ENCODE data around the gene XPO5.

XPO5 gene

DNA sequence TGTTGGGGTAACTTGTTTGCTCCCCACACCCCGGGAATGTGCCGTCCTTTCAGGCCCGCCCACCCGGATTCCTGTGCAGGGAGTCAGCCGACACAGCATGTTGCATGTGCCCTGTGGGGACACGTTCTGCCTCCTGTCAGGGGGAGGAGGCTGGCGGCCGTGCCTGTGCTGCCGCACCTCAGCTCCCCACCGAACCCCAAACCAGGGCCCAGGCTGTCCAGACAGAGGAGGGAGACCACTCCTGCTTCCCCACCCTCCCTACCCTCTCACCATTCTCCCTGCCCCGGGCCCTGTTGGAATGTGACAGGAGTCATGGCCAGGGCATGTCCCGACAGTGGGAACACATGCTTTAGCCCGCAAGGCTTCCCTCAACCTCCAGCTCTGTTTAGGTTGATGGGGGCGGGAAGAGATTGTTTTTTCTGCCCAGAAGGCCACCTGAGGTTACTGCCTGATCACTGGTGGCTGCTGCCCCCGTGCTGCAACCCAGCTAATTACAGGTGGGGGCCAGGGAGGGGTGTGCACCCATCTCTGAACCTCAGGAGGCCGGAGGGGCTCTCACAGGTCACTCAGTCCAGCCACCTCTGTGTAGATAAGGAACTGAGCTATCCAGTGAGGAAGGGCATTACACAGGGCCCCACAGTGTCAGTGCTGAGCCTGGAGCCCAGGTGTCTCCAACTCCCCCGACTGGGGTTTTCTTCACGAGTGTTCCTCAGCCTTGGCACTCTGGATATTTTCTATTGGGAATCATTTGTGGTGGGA lies 79.3 kb downstream of the XPO5 start:
- DNase-seq (ENCODE audit: low read depth, low spot score): no peak
- Histone ChIP-seq H3K9ac (ENCODE audit: insufficient read length, low read depth) (no peak overlapping the region), H3K4me3 (ENCODE audit: insufficient read length, low read depth) (no peak overlapping the region), H3K4me1 (ENCODE audit: insufficient read depth, insufficient read length) (peaks cover 12% of the 10 kb centered on the region), H3K36me3 (ENCODE audit: insufficient read depth, insufficient read length, low read length) (peaks cover 43% of the 10 kb centered on the region), H3K27me3 (ENCODE audit: insufficient read depth, insufficient read length) (no peaks in the 10 kb centered on the region), H3K9me3 (ENCODE audit: insufficient read depth, low read length) (no peaks in the 10 kb centered on the region)
- no peak for TF ChIP-seq YY1 (IDR thresholded peaks at IDR 0.05; ENCODE audit: insufficient read depth, insufficient read length)
- no peak for TF ChIP-seq SUZ12 (IDR thresholded peaks at IDR 0.05; ENCODE audit: extremely low read depth, insufficient read depth, insufficient read length)

DNA sequence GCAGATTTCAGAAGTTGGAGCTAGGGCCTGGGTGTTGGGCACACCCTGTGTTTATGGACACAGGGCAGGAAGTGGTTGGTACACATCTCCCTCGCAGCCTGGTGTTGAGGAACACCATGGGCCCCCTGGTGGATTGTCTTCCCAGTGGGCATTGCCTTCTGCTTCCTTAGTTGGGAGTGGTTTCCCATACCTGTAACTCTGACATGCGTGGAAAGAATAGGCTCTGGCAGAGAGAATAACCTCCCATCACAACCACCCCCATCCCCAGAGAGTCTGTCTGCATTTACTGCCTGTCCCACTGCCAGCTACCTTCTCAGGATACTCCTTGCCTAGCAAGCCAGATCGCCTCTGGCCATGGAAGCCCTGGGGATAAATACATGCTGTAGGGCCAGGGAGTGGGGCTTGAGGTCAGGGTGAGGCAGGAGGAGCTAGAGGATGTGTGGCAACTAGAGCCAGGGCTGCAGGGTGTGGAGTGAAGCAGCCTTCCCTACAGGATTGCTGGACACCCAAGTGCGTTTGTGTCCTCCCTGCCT lies 80.4 kb downstream of the XPO5 start:
- DNase-seq (ENCODE audit: low read depth, low spot score): no peak
- H3K9ac ChIP-seq (ENCODE audit: insufficient read length, low read depth): peak overlapping the region; percentile 59

DNA sequence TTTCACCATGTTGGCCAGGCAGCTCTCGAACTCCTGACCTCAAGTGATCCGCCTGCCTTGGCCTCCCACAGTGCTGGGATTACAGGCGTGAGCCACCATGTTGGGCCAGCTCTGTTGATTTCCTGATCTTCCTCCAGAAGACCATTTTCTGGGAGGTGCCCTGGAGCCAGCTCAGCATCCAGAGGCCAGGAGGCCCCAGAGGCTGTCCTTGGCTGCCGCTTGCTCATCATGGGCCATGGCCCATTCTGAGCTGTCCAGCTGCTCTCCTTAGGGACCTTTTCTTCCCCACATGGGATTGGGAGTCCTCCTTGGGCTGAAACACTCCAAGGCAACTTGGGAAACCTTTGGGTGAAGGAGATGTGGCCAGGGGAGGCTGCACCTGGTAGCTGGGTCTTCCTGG lies 81.1 kb downstream of the XPO5 start:
- H3K27me3 ChIP-seq (ENCODE audit: insufficient read depth, insufficient read length): no peaks in the 10 kb centered on the region
- H3K9ac ChIP-seq (ENCODE audit: insufficient read length, low read depth): no peak overlapping the region
- peaks cover 33% of the 10 kb centered on the region for H3K36me3 ChIP-seq (ENCODE audit: insufficient read depth, insufficient read length, low read length)
- H3K9me3 ChIP-seq (ENCODE audit: insufficient read depth, low read length): no peaks in the 10 kb centered on the region
- TF ChIP-seq ZNF274 (IDR thresholded peaks at IDR 0.05; ENCODE audit: low read depth, low read length): no peak
- TF ChIP-seq SUZ12 (IDR thresholded peaks at IDR 0.05; ENCODE audit: extremely low read depth, insufficient read depth, insufficient read length): no peak
- no peak for TF ChIP-seq YY1 (IDR thresholded peaks at IDR 0.05; ENCODE audit: insufficient read depth, insufficient read length)
- peaks cover 14% of the 10 kb centered on the region for H3K4me1 ChIP-seq (ENCODE audit: insufficient read depth, insufficient read length)
- DNase-seq (ENCODE audit: low read depth, low spot score): no peak
- H3K4me3 ChIP-seq (ENCODE audit: insufficient read length, low read depth): no peak overlapping the region

More for the DNA sequence above, 80.4 kb downstream of the XPO5 start:
- H3K36me3 ChIP-seq (ENCODE audit: insufficient read depth, insufficient read length, low read length): peaks cover 35% of the 10 kb centered on the region
- peaks cover 12% of the 10 kb centered on the region for H3K4me1 ChIP-seq (ENCODE audit: insufficient read depth, insufficient read length)
- no peaks in the 10 kb centered on the region for H3K27me3 ChIP-seq (ENCODE audit: insufficient read depth, insufficient read length)
- TF ChIP-seq SUZ12 (IDR thresholded peaks at IDR 0.05; ENCODE audit: extremely low read depth, insufficient read depth, insufficient read length): no peak
- TF ChIP-seq YY1 (IDR thresholded peaks at IDR 0.05; ENCODE audit: insufficient read depth, insufficient read length): no peak
- no peak for TF ChIP-seq ZNF274 (IDR thresholded peaks at IDR 0.05; ENCODE audit: low read depth, low read length)
- no peak overlapping the region for H3K4me3 ChIP-seq (ENCODE audit: insufficient read length, low read depth)
- no peaks in the 10 kb centered on the region for H3K9me3 ChIP-seq (ENCODE audit: insufficient read depth, low read length)

DNA sequence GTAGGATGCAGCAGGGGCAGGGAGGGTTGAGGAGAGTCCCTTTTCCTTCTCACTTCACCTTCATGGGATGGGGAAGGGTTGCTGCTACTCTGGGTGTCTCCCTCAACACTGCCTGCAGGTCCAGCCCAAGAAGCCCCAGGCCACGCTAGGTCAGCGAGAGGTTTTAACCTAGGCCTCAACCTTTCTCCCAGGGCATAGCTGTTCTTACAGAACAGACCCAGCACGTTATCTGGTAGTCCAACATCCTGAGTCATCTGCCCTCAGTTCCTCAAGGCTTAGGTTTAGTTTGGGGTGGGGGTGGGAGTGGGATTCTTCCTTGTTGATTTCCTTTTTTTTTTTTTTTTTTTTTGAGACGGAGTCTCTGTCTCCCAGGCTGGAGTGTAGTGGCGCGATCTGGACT lies 81.5 kb downstream of the XPO5 start:
- no peaks in the 10 kb centered on the region for H3K27me3 ChIP-seq (ENCODE audit: insufficient read depth, insufficient read length)
- TF ChIP-seq ZNF274 (IDR thresholded peaks at IDR 0.05; ENCODE audit: low read depth, low read length) (no peak), YY1 (IDR thresholded peaks at IDR 0.05; ENCODE audit: insufficient read depth, insufficient read length) (no peak), SUZ12 (IDR thresholded peaks at IDR 0.05; ENCODE audit: extremely low read depth, insufficient read depth, insufficient read length) (no peak)
- no peak overlapping the region for H3K4me3 ChIP-seq (ENCODE audit: insufficient read length, low read depth)
- peaks cover 33% of the 10 kb centered on the region for H3K36me3 ChIP-seq (ENCODE audit: insufficient read depth, insufficient read length, low read length)
- H3K9me3 ChIP-seq (ENCODE audit: insufficient read depth, low read length): no peaks in the 10 kb centered on the region
- H3K4me1 ChIP-seq (ENCODE audit: insufficient read depth, insufficient read length): peaks cover 18% of the 10 kb centered on the region
- no peak overlapping the region for H3K9ac ChIP-seq (ENCODE audit: insufficient read length, low read depth)
- DNase-seq (ENCODE audit: low read depth, low spot score): no peak

DNA sequence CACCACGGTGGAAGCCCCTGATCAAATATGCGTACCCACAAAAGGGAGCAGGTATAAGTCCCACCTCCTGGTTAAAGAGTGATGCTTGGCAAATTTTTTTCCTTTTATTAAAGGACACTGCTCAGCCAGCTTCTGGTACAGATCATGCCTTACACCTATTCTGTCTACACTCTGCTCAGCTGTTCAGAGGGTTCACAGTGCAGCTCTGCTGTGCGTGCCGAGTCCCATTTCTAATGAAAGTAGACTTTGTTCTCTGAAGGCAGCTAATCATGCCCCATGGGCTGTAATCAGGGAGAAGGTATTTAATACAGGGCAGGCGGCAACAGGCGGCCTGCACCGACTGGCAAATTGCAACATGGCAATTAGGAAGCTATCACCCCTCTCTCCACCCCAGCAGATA lies 82.0 kb downstream of the XPO5 start:
- no peaks in the 10 kb centered on the region for H3K9me3 ChIP-seq (ENCODE audit: insufficient read depth, low read length)
- DNase-seq (ENCODE audit: low read depth, low spot score): no peak
- no peak overlapping the region for H3K9ac ChIP-seq (ENCODE audit: insufficient read length, low read depth)
- TF ChIP-seq YY1 (IDR thresholded peaks at IDR 0.05; ENCODE audit: insufficient read depth, insufficient read length) (no peak), SUZ12 (IDR thresholded peaks at IDR 0.05; ENCODE audit: extremely low read depth, insufficient read depth, insufficient read length) (no peak)
- H3K36me3 ChIP-seq (ENCODE audit: insufficient read depth, insufficient read length, low read length): peaks cover 31% of the 10 kb centered on the region
- H3K4me1 ChIP-seq (ENCODE audit: insufficient read depth, insufficient read length): peaks cover 21% of the 10 kb centered on the region
- no peak overlapping the region for H3K4me3 ChIP-seq (ENCODE audit: insufficient read length, low read depth)
- H3K27me3 ChIP-seq (ENCODE audit: insufficient read depth, insufficient read length): no peaks in the 10 kb centered on the region

DNA sequence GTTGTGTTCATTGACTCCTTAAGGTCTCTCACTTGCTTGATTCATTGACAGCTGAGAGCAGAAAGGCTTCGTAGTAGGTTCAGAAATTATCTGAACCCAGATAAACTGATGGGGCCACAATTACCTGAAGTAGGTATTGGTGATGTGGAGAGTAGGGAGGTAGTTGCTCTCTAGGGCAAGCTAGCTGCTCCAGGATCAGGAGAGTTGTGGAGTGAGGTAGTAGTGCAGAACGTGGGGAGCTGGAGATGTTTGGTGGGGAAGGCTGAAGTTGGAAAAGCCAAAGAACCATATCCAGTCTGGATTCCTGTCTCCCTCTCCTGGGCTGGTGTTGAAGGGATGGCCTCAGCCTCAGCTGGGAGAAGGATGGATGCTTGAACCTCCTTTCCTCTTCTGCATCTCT lies 82.6 kb downstream of the XPO5 start:
- no peaks in the 10 kb centered on the region for H3K9me3 ChIP-seq (ENCODE audit: insufficient read depth, low read length)
- H3K4me3 ChIP-seq (ENCODE audit: insufficient read length, low read depth): no peak overlapping the region
- H3K4me1 ChIP-seq (ENCODE audit: insufficient read depth, insufficient read length): peaks cover 21% of the 10 kb centered on the region
- no peak overlapping the region for H3K9ac ChIP-seq (ENCODE audit: insufficient read length, low read depth)
- no peaks in the 10 kb centered on the region for H3K27me3 ChIP-seq (ENCODE audit: insufficient read depth, insufficient read length)
- TF ChIP-seq YY1 (IDR thresholded peaks at IDR 0.05; ENCODE audit: insufficient read depth, insufficient read length) (no peak), SUZ12 (IDR thresholded peaks at IDR 0.05; ENCODE audit: extremely low read depth, insufficient read depth, insufficient read length) (no peak), ZNF274 (IDR thresholded peaks at IDR 0.05; ENCODE audit: low read depth, low read length) (no peak)
- H3K36me3 ChIP-seq (ENCODE audit: insufficient read depth, insufficient read length, low read length): peaks cover 25% of the 10 kb centered on the region
- DNase-seq (ENCODE audit: low read depth, low spot score): no peak

DNA sequence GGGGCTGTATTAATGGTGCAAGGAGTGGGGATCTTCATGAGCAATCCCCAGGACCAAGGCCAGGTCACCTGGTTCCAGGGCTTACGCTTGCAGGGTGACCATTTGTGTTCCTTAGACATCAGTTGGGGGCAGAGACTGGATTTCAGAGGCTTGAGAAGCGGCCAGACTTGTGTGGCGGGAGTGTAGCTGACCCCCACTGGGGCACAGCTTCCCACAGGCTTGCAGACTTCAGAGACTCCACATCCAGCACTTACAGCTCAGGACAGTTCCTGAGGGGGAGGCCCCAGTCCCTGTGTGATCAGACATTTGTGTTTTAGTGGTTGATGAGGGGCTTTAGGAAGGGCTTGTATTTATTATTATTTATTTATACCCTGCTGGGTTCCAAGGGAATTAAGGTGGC lies 83.2 kb downstream of the XPO5 start:
- H3K4me1 ChIP-seq (ENCODE audit: insufficient read depth, insufficient read length): peaks cover 21% of the 10 kb centered on the region
- no peak for DNase-seq (ENCODE audit: low read depth, low spot score)
- H3K9me3 ChIP-seq (ENCODE audit: insufficient read depth, low read length): no peaks in the 10 kb centered on the region
- no peak for TF ChIP-seq ZNF274 (IDR thresholded peaks at IDR 0.05; ENCODE audit: low read depth, low read length)
- TF ChIP-seq SUZ12 (IDR thresholded peaks at IDR 0.05; ENCODE audit: extremely low read depth, insufficient read depth, insufficient read length): no peak
- TF ChIP-seq YY1 (IDR thresholded peaks at IDR 0.05; ENCODE audit: insufficient read depth, insufficient read length): no peak
- peaks cover 20% of the 10 kb centered on the region for H3K36me3 ChIP-seq (ENCODE audit: insufficient read depth, insufficient read length, low read length)
- no peak overlapping the region for H3K4me3 ChIP-seq (ENCODE audit: insufficient read length, low read depth)
- H3K9ac ChIP-seq (ENCODE audit: insufficient read length, low read depth): no peak overlapping the region
- H3K27me3 ChIP-seq (ENCODE audit: insufficient read depth, insufficient read length): no peaks in the 10 kb centered on the region
